Sigmoid colon (tissue), 4 donors: ENCODE results near the gene IFNGR2.

Experiments
- CTCF ChIP-seq, 4 experiments: fragments of 450-650 bp in 3 of 4; fragments of 200-600 bp in 1 of 4; IDR thresholded peaks; one replicate each; pipeline ENCODE4 v1.5.1; 2016 to 2019; ENCODE audit warnings: antibody characterized with exemption in 4 of 4, mild to moderate bottlenecking in 3 of 4, moderate library complexity in 2 of 4
- POLR2A ChIP-seq, 2 donors: fragments of 450-650 bp; IDR thresholded peaks; one replicate each; pipeline ENCODE4 v1.6.1; 2016; ENCODE audit warnings: antibody characterized with exemption in 2 of 2, mild to moderate bottlenecking in 2 of 2, moderate library complexity in 2 of 2
- POLR2AphosphoS5 ChIP-seq, 4 donors: sonication (generic); formaldehyde crosslinking; IDR thresholded peaks; one replicate each; pipeline ENCODE4 v1.6.1; 2017; ENCODE audit warnings: antibody characterized with exemption in 4 of 4

- no peak for TF ChIP-seq POLR2A (IDR thresholded peaks at IDR 0.05)
- no peak for TF ChIP-seq CTCF (IDR thresholded peaks at IDR 0.05)
- no peak for TF ChIP-seq POLR2AphosphoS5 (IDR thresholded peaks at IDR 0.05)
These were observed 18.6 kb downstream of the IFNGR2 start for GRCh38 chr21:33421713-33422393.
